ENCODE measurements around the gene STEAP3. TPM values are rescaled to one million over a fixed set of nuclear protein-coding genes. Genes with fewer than 3 reads are reported as not detected.

STEAP3 gene
- polyA plus RNA-seq, 2 of the 4 experiments (the other 2 are of a cell fraction) = 23.5 to 30.2 TPM

DNA sequence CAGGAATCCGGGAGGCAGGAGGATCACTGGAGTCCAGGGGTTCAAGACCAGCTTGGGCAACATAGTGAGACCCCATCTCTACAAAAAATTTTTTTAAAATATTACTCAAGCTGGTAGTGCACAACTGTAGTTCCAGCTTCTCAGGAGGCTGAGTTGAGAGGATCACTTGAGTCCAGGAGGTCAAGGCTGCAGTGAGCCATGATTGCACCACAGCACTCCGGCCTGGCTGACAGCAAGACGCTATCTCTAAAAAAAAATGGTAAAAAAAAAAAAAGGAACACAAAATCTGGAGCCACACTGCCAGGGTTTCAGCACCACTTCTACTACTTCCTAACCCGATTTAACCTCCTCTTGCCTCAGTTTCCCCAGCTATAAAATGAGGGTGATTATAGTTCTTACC lies 57.0 kb downstream of the STEAP3 start:
- DNase-seq (ENCODE audit: low read depth in 1 of 2, low spot score in 1 of 2) (no peak), FAIRE-seq (no peak), ATAC-seq (no peak)
- H3K4me1 ChIP-seq = no peaks in the 10 kb centered on the region
- ChIA-PET POLR2A (no interaction called here), CTCF (interaction anchor here (0.6 to 3.0 kb wide), 5 partner anchors 8 to 253 kb away, joined by 3 to 25 read pairs (median 3); no protein-coding TSS in a partner anchor)
- TF ChIP-seq CEBPB (IDR thresholded peaks at IDR 0.05) (no peak), CHD2 (IDR thresholded peaks at IDR 0.05; ENCODE audit: low read length, partially characterized antibody) (no peak)
- WGBS (ENCODE audit: missing lambda C conversion rate) = 68% methylated on average over 4 of the region's 4 CpGs
- H3K9me3 ChIP-seq = no peaks in the 10 kb centered on the region
- H3K4me3 ChIP-seq = no peak overlapping the region
- H3K27ac ChIP-seq = no peak overlapping the region
- H3K4me2 ChIP-seq = no peak overlapping the region

DNA sequence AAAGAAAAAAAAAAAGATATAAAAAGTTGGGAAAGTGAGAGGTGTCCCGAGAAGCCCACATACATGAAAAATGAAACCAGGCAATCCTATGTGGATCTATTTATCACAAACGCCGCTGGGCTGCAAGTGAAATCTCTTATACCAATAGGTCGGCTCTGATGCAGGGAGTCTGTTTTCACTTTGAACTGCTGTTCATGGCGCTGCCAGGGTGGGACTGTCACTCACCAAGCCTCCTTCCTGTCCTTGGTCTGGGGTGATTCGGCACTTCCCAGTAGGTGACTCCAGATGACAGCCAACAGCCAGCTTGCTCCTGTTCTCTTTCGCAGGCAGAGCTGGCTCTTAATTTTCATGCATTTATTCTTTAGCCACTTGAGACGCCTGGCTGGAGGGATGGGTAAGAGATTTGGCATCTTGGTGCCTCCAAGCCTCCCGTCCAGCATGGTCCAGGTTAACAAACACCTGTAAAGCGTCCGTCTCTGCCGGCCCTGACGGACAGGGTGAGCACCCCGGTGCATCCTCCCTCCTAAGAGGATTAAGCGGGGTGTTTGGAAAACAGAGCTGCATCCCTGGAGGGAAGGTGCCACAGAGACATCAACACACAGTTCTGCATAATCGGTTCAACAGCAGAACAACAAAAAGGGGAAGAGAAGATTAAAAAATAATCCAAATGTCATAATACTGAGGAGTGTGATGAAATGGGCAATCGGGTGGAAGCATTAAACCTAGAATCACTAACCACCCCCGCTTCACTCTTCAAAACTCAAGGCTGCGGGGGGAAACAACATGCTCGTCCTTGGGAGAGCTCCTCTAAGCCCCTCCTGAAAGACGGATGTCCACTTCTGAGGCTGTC lies 58.7 kb downstream of the STEAP3 start:
- FAIRE-seq (no peak), ATAC-seq (no peak), DNase-seq (ENCODE audit: low read depth in 1 of 2, low spot score in 1 of 2) (no peak)
- Histone ChIP-seq H3K4me3 (no peak overlapping the region), H3K27ac (no peak overlapping the region), H3K4me1 (no peaks in the 10 kb centered on the region), H3K9me3 (no peaks in the 10 kb centered on the region), H3K4me2 (no peak overlapping the region)
- CTCF ChIA-PET = interaction anchor here (0.5 to 3.6 kb wide), 8 partner anchors 9 to 400 kb away, joined by 3 to 14 read pairs (median 5); no protein-coding TSS in a partner anchor
- POLR2A ChIA-PET = no interaction called here
- TF ChIP-seq, protein P1, sequence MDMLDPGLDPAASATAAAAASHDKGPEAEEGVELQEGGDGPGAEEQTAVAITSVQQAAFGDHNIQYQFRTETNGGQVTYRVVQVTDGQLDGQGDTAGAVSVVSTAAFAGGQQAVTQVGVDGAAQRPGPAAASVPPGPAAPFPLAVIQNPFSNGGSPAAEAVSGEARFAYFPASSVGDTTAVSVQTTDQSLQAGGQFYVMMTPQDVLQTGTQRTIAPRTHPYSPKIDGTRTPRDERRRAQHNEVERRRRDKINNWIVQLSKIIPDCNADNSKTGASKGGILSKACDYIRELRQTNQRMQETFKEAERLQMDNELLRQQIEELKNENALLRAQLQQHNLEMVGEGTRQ (IDR thresholded peaks at IDR 0.05) = no peak
- TF ChIP-seq HOXA7 (CRISPR knock-in tag; IDR thresholded peaks at IDR 0.05) = no peak
- TF ChIP-seq FOSL2 (IDR thresholded peaks at IDR 0.05) = no peak
- no peak for TF ChIP-seq FOSL2 (CRISPR knock-in tag; IDR thresholded peaks at IDR 0.05)
- TF ChIP-seq ZC3H11A (IDR thresholded peaks at IDR 0.05) = no peak
- TF ChIP-seq BHLHE40 (IDR thresholded peaks at IDR 0.05; ENCODE audit: low read depth, low read length) = no peak
- no peak for TF ChIP-seq POLR2AphosphoS2 (conservative IDR thresholded peaks at IDR 0.05; ENCODE audit: low read length)
- TF ChIP-seq, protein P2, sequence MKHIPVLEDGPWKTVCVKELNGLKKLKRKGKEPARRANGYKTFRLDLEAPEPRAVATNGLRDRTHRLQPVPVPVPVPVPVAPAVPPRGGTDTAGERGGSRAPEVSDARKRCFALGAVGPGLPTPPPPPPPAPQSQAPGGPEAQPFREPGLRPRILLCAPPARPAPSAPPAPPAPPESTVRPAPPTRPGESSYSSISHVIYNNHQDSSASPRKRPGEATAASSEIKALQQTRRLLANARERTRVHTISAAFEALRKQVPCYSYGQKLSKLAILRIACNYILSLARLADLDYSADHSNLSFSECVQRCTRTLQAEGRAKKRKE (CRISPR knock-in tag; IDR thresholded peaks at IDR 0.05; ENCODE audit: low read depth) = no peak
- TF ChIP-seq MAFK (IDR thresholded peaks at IDR 0.05; ENCODE audit: partially characterized antibody) = no peak
- TF ChIP-seq CBX2 (IDR thresholded peaks at IDR 0.05; ENCODE audit: borderline replicate concordance, low read depth) = no peak
- no peak for TF ChIP-seq EHMT2 (IDR thresholded peaks at IDR 0.05; ENCODE audit: low read depth)
- TF ChIP-seq MAZ (IDR thresholded peaks at IDR 0.05; ENCODE audit: borderline replicate concordance, low read depth, low read length) = no peak
- TF ChIP-seq, protein P3, sequence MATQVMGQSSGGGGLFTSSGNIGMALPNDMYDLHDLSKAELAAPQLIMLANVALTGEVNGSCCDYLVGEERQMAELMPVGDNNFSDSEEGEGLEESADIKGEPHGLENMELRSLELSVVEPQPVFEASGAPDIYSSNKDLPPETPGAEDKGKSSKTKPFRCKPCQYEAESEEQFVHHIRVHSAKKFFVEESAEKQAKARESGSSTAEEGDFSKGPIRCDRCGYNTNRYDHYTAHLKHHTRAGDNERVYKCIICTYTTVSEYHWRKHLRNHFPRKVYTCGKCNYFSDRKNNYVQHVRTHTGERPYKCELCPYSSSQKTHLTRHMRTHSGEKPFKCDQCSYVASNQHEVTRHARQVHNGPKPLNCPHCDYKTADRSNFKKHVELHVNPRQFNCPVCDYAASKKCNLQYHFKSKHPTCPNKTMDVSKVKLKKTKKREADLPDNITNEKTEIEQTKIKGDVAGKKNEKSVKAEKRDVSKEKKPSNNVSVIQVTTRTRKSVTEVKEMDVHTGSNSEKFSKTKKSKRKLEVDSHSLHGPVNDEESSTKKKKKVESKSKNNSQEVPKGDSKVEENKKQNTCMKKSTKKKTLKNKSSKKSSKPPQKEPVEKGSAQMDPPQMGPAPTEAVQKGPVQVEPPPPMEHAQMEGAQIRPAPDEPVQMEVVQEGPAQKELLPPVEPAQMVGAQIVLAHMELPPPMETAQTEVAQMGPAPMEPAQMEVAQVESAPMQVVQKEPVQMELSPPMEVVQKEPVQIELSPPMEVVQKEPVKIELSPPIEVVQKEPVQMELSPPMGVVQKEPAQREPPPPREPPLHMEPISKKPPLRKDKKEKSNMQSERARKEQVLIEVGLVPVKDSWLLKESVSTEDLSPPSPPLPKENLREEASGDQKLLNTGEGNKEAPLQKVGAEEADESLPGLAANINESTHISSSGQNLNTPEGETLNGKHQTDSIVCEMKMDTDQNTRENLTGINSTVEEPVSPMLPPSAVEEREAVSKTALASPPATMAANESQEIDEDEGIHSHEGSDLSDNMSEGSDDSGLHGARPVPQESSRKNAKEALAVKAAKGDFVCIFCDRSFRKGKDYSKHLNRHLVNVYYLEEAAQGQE (IDR thresholded peaks at IDR 0.05) = no peak
- TF ChIP-seq TFCP2L1 (CRISPR knock-in tag; IDR thresholded peaks at IDR 0.05) = no peak
- WGBS (ENCODE audit: missing lambda C conversion rate) = 82% methylated on average over 21 of the region's 21 CpGs

DNA sequence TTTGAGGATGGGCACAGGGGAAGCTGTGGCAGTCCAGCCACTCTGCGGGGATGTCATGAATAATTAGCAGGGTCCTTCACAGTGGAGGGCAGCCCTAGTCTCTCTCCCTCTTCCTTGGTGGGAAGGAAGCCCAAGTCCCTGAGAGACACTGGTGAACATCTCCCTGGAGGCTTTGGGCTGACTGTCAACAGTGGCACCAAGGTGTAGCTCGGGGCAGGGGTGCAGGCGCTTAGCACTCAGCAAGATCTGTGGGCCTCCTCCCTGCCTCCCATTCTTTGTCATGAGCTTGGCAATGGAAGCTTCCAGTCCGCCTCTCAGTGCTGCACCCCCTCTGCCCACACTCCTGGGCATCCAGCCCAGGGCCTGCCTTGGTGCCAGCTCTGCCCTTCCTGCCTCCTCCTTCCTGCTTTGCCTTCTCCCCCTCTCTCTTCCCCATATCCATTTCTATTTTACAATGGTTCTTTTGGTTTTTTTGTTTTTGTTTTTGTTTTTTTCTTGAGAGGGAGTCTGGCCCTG lies 59.4 kb downstream of the STEAP3 start:
- Histone ChIP-seq H3K4me1 (no peaks in the 10 kb centered on the region), H3K9me3 (no peaks in the 10 kb centered on the region), H3K27ac (no peak overlapping the region), H3K4me3 (no peak overlapping the region), H3K4me2 (no peak overlapping the region)
- POLR2A ChIA-PET = no interaction called here
- DNase-seq (ENCODE audit: low read depth in 1 of 2, low spot score in 1 of 2) (no peak), FAIRE-seq (no peak), ATAC-seq (no peak)
- CTCF ChIA-PET = interaction anchor here (1.0 to 3.6 kb wide), 6 partner anchors 9 to 401 kb away, joined by 3 to 14 read pairs (median 6); no protein-coding TSS in a partner anchor
- 84% methylated on average over 4 of the region's 4 CpGs for WGBS (ENCODE audit: missing lambda C conversion rate)
- TF ChIP-seq CBX2 (IDR thresholded peaks at IDR 0.05; ENCODE audit: borderline replicate concordance, low read depth) = no peak
- no peak for TF ChIP-seq FOXS1 (CRISPR knock-in tag; IDR thresholded peaks at IDR 0.05)
- no peak for TF ChIP-seq FOSB (CRISPR knock-in tag; IDR thresholded peaks at IDR 0.05)
- TF ChIP-seq NFE2L2 (conservative IDR thresholded peaks at IDR 0.05; ENCODE audit: low read length) = no peak
- TF ChIP-seq HOXA7 (CRISPR knock-in tag; IDR thresholded peaks at IDR 0.05) = no peak
- TF ChIP-seq EHMT2 (IDR thresholded peaks at IDR 0.05; ENCODE audit: low read depth) = no peak
- TF ChIP-seq RNF2 (IDR thresholded peaks at IDR 0.05; ENCODE audit: borderline replicate concordance, low read depth) = no peak

Data from A549 (cell line).